Measurements from ENCODE around the gene MYO10.
"Not testable (repeated sequence)": the region's sequence is repeated elsewhere in the genome, so short reads cannot be mapped to it uniquely, and the experiment has no call there.

Gene MYO10

GRCh38 chr5:16776611-16777251 lies 159.4 kb downstream of the MYO10 start:
- DNase-seq: no peak

GRCh38 chr5:16774806-16775205 lies 161.3 kb downstream of the MYO10 start:
- DNase-seq: no peak

GRCh38 chr5:16773991-16774390 lies 162.1 kb downstream of the MYO10 start:
- DNase-seq: no peak

- DNase-seq: no peak
Observed at GRCh38 chr5:16772556-16772955, 163.5 kb downstream of the MYO10 start.

- no peak for DNase-seq
Observed at GRCh38 chr5:16768184-16768583, 167.9 kb downstream of the MYO10 start.

GRCh38 chr5:16763211-16763610 lies 172.9 kb downstream of the MYO10 start:
- no peak for DNase-seq

- no peak for DNase-seq
Observed at GRCh38 chr5:16759147-16759773, 176.8 kb downstream of the MYO10 start.

GRCh38 chr5:16757989-16758501 lies 178.0 kb downstream of the MYO10 start:
- no peak for DNase-seq

- DNase-seq: not testable (repeated sequence)
Observed at GRCh38 chr5:16757577-16757976, 178.5 kb downstream of the MYO10 start.

- DNase-seq: no peak
Observed at GRCh38 chr5:16757146-16757545, 178.9 kb downstream of the MYO10 start.

GRCh38 chr5:16756692-16757091 lies 179.4 kb downstream of the MYO10 start:
- DNase-seq: no peak

GRCh38 chr5:16755641-16756040 lies 180.4 kb downstream of the MYO10 start:
- no peak for DNase-seq

GRCh38 chr5:16754601-16755000 lies 181.5 kb downstream of the MYO10 start:
- DNase-seq: no peak

GRCh38 chr5:16754086-16754485 lies 182.0 kb downstream of the MYO10 start:
- no peak for DNase-seq

GRCh38 chr5:16750445-16750844 lies 185.6 kb downstream of the MYO10 start:
- DNase-seq: no peak

- no peak for DNase-seq
Observed at GRCh38 chr5:16749626-16750025, 186.5 kb downstream of the MYO10 start.

- no peak for DNase-seq
Observed at GRCh38 chr5:16744164-16744880, 191.8 kb downstream of the MYO10 start.

- DNase-seq: no peak
Observed at GRCh38 chr5:16742938-16743337, 193.2 kb downstream of the MYO10 start.

GRCh38 chr5:16740811-16741392 lies 195.2 kb downstream of the MYO10 start:
- DNase-seq: no peak

- no peak for DNase-seq
Observed at GRCh38 chr5:16740066-16740810, 195.8 kb downstream of the MYO10 start.

- not testable (repeated sequence) for DNase-seq
Observed at GRCh38 chr5:16738393-16738792, 197.7 kb downstream of the MYO10 start.

GRCh38 chr5:16737620-16738364 lies 198.3 kb downstream of the MYO10 start:
- no peak for DNase-seq

Measured in activated CD8-positive, alpha-beta memory T cell treated with anti-CD3 and anti-CD28 coated beads, Interleukin-2, amount 50 U/mL, for 4 hours (primary cell).